ENCODE data around the gene STBD1. TPM values are rescaled to one million over a fixed set of nuclear protein-coding genes. Genes with fewer than 3 reads are reported as not detected.
A peak's percentile ranks its signal among the peaks of the same experiment; 100 is the strongest.
"Not testable (repeated sequence)": the region's sequence is repeated elsewhere in the genome, so short reads cannot be mapped to it uniquely, and the experiment has no call there.

Gene STBD1
- 64.8 TPM for total RNA-seq

GRCh38 chr4:76305971-76306881 is at the start of gene STBD1:
TSS of gene STBD1 (plus strand) at chr4:76306733. CDS start at chr4:76306770, 37 bp downstream.
- DNase-seq = peak; percentile 85

GRCh38 chr4:76256968-76257367 is 49.6 kb upstream of the STBD1 start:
- DNase-seq = no peak

DNA sequence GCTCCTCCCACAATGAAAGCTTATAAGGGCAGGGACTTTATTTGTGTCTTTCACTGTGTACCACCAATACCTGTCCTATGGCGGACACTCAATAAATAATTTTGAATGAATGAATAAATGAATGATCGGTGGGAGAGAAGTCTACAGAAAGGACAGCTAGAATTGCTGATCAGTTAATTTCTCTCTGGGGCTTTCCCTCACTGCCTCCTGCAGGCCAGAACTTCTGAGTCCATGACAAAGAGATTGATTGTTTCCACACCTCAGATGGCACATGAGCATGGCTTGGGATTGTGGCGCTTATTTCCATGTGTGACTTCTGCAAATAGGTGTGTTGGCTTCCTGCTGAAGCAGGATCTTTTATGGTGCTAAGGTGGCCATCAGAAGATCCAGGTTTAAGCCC is 48.7 kb upstream of the STBD1 start:
- no peak for DNase-seq

- no peak for DNase-seq
Measured at GRCh38 chr4:76260571-76260970, 46.0 kb upstream of the STBD1 start.

DNA sequence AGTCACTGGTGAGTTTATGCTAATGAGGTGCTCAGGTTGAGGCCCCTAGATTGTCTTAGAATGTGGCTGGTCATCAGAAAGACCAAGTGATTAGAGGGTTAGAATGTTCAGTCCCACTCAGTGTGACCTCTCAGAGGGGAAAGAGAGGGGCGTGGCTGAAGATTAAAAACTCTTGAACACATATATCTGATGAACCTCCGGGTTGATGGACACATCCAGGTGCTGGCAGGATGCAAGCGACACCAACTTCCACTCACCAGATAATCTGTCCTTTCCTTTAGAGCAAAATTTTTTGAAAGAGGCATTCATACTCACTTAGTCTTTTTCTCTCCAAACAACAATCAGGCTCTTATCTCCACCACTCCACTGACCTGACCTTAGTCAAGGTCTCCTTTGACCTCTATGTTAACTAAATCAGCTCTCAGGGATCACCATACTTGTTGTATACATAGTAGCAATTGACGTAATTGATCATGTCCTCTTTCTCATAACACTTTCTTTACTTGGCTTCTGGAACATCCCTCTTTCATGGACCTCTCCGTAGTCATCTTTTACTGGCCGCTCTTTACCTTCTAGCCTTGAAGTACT is 40.8 kb upstream of the STBD1 start:
- peak; percentile 10 for DNase-seq

- no peak for DNase-seq
Measured at GRCh38 chr4:76266627-76267026, 39.9 kb upstream of the STBD1 start.

- no peak for DNase-seq
Measured at GRCh38 chr4:76267811-76268210, 38.7 kb upstream of the STBD1 start.

GRCh38 chr4:76270244-76271175 is 36.0 kb upstream of the STBD1 start:
- DNase-seq = no peak

DNA sequence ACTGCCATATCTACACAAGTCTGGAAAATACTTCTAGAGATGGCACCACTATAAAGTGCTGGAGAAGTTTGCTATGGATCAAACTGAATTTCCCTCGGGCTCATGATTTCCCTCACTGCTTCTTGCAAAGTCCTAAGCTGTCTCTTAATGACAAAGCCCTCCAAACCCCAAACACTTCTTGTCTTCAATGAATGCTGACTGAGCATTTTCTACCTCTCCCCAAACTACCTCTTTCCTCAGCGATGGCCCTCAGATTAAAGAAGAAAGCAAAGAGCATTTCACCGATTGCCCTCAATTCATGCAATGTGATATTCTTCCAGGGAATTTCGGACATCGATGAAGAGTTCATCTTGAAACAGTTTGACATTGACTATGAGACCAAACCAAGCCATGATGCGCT is 35.3 kb upstream of the STBD1 start:
- DNase-seq = no peak

DNA sequence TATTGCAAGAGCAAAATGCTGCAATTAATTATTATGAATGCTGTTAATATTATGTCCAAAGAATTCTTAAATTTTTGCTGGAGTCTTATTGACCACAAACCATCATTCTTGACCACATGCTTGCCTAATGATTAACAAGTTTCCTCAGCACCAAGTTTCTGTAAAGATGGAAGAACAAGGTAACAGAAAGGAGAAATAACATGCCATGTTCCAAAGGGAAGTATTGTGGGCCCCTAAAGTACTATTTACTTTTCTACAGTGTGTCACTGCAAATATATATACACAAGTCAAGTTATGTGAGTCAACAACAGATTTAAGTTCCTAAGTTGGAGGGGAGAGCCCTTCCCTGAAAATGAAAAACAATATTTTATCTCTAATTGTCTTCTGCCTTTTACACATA is 34.5 kb upstream of the STBD1 start:
- DNase-seq = no peak

DNA sequence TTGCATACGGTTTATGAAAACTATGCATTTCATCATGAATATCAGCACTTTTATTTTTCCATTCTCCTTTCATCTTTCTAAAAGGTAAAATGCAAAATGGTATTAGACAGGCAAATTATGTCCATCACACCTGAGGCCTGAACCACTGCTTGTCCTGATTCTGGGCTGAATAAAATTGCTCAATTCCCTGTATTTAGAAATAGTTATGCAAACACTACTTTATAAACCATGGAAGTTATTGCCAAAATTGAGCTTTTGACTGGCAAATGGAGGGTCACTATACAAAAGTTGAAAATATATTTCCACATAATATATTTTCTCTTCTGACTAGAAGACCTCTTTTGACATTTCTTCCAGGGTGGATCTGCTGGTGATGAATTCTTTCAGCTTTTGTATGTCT is 34.0 kb upstream of the STBD1 start:
- no peak for DNase-seq

DNA sequence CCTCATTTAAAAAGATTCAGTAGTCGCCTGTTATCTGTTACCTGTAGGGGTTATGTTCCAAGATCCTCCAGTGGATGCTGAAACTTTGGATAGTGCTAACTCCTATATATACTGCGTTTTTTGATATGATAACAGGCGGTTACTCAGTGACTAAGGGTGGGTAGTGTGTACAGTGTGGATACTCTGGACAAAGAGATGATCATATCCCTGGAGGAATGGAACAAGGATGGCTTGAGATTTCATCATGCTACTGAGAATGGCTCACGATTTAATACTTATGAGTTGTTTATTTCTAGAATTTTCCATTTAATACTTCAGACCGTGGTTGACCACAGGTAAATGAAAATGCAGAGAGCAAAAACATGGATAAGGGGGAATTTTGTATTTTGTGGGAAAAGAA is 33.5 kb upstream of the STBD1 start:
- no peak for DNase-seq

DNA sequence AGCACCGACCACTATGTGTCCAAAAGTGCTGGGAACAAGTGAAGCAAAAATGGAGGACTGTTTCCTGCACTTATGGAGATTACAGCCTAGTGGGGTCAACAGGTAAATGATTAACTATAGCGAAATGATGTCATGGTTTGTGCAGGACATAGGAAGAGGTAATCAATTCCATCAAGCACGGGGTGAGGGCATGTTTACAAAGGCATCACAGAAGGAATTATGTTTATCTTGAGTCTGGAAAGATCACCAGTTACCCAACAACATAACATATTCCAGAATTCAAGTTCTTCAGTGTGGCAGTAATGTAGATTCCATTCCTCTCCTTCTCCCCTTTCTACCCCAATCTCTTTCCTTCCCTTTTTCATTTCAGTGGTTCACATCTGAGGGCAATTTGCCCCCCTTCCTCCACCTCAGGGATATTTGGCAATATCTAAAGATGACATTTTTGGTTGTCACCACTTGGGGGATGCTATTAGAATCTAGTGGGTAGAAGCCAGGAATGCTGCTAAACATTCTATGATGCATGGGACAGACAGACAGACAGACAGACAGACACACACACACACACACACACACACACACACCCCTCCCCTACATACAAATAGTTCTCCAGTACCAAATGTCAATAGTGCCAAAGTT is 30.9 kb upstream of the STBD1 start:
- DNase-seq = no peak

GRCh38 chr4:76276813-76277212 is 29.7 kb upstream of the STBD1 start:
- no peak for DNase-seq

- DNase-seq = no peak
Measured at GRCh38 chr4:76277667-76278066, 28.9 kb upstream of the STBD1 start.

DNA sequence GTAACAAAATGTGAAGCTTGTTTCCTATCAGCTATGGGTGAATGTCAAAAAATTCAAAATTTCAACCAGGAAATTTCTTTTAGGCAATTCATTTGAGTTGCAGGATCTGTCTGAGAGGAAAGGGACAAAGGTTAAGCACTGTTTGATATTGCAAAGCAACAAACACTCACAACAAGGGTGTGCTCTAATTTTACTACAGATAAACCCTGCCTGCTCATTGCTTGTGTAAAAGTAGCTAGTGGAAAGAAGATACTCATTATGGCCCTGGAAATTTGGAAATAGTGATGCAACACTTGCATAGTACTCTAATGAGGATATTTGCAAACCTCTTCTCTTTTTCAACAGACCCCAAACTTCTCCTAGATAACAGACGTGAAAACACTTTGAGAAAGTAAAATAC is 27.9 kb upstream of the STBD1 start:
- DNase-seq = no peak

- DNase-seq = no peak
Measured at GRCh38 chr4:76279462-76279861, 27.1 kb upstream of the STBD1 start.

- no peak for DNase-seq
Measured at GRCh38 chr4:76280488-76281441, 25.8 kb upstream of the STBD1 start.

GRCh38 chr4:76281594-76281993 is 24.9 kb upstream of the STBD1 start:
- DNase-seq = not testable (repeated sequence)

DNA sequence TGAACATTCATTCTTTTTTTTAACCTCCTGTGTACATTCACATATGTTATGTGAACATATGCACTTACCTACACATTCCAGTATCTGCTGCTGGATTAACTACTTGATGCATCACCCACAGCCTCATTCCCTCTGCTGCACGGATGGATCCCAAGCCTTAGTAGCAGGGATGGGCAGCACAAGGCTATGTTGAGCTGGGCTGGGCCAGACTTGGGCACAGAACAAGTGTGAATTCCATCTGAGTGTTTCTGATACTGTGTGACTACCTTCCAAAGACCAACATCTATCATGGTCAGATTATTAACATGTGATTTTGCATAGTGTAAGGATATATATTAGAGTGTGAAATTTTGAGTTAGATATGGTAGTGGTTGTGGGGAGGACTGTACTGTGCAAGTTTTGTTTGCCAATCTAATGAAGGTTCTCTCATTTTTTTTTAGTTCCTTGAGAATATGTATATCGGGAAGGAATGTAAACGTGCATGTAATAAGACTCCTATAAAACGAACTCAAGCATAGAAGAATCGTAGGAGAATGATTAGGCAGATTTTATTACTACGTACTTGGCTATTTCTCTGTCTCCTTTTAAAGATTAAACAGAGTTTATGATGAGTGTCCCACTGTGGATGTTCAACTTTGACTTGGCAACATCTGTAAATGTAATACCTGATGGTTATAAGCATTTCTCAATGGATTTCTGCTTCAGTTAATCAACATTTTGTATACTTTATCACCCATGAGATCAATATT is 23.4 kb upstream of the STBD1 start:
- no peak for DNase-seq

Measured in tongue (tissue), 2 donors.